Measurements from ENCODE around the gene HJV. TPM values are rescaled to one million over a fixed set of nuclear protein-coding genes. Genes with fewer than 3 reads are reported as not detected.

HJV gene
- total RNA-seq, 1 experiment from 2014 or later: not detected

DNA sequence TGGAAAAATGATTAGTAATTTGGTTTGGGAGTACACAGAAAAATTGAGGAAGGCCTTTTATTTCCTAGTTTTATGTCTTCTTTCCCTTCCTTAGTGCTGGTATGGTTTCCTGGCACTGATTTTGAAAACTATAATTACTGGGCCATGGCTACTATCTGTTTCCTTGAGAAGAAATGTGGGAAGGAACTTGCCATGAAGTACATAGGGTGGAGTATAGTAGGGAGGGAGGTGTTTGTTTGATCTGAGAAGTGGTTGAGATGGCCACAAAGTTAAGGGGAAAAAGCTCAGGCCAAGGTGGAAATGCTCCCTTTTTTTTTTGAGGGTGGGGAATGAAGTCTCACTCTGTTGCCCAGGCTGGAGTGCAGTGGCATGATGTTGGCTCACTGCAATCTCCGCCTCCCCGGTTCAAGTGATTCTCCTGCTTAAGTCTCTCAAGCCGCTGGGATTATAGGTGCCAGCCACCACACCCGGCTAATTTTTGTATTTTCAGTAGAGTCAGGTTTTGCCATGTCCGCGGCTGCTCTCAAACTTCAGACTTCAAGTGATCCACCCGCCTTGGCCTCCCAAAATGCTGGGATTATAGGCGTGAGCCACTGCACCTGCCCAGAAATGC lies 11.3 kb downstream of the HJV start:
- Histone ChIP-seq H3K27ac (ENCODE audit: low read length) (no peak overlapping the region), H3K4me1 (ENCODE audit: control insufficient read depth, insufficient read depth, low read length) (no peaks in the 10 kb centered on the region), H3K9me3 (ENCODE audit: control insufficient read depth, insufficient read depth, low read depth, low read length) (no peaks in the 10 kb centered on the region), H3K36me3 (ENCODE audit: control insufficient read depth, insufficient read depth, low read length) (no peaks in the 10 kb centered on the region), H3K4me3 (ENCODE audit: low read depth in 2 of 2, low read length in 2 of 2) (no peak overlapping the region), H3K27me3 (ENCODE audit: control insufficient read depth, insufficient read depth, low read length) (no peaks in the 10 kb centered on the region)
- ATAC-seq (no peak), DNase-seq (ENCODE audit: low read depth, low spot score) (no peak)
- intact Hi-C loops (cut with micrococcal nuclease; ENCODE audit: unreplicated experiment): loop anchor here (5.0 kb wide), 3 partner anchors 33 to 163 kb away; partner anchors contain the start of gene NUDT17
- in situ Hi-C loops (cut with HindIII; ENCODE audit: low pct_unique_long_range_greater_than_20kb, low sequenced_read_pairs): no loop called here
- ChIA-PET CTCF (interaction anchor here (0.5 to 1.5 kb wide), 2 partner anchors 33 to 165 kb away, joined by 3 to 7 read pairs; partner anchors contain the start of gene NUDT17), POLR2A (no interaction called here)
- TF ChIP-seq, protein P1, sequence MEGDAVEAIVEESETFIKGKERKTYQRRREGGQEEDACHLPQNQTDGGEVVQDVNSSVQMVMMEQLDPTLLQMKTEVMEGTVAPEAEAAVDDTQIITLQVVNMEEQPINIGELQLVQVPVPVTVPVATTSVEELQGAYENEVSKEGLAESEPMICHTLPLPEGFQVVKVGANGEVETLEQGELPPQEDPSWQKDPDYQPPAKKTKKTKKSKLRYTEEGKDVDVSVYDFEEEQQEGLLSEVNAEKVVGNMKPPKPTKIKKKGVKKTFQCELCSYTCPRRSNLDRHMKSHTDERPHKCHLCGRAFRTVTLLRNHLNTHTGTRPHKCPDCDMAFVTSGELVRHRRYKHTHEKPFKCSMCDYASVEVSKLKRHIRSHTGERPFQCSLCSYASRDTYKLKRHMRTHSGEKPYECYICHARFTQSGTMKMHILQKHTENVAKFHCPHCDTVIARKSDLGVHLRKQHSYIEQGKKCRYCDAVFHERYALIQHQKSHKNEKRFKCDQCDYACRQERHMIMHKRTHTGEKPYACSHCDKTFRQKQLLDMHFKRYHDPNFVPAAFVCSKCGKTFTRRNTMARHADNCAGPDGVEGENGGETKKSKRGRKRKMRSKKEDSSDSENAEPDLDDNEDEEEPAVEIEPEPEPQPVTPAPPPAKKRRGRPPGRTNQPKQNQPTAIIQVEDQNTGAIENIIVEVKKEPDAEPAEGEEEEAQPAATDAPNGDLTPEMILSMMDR (IDR thresholded peaks at IDR 0.05): no peak
- TF ChIP-seq, protein P2, sequence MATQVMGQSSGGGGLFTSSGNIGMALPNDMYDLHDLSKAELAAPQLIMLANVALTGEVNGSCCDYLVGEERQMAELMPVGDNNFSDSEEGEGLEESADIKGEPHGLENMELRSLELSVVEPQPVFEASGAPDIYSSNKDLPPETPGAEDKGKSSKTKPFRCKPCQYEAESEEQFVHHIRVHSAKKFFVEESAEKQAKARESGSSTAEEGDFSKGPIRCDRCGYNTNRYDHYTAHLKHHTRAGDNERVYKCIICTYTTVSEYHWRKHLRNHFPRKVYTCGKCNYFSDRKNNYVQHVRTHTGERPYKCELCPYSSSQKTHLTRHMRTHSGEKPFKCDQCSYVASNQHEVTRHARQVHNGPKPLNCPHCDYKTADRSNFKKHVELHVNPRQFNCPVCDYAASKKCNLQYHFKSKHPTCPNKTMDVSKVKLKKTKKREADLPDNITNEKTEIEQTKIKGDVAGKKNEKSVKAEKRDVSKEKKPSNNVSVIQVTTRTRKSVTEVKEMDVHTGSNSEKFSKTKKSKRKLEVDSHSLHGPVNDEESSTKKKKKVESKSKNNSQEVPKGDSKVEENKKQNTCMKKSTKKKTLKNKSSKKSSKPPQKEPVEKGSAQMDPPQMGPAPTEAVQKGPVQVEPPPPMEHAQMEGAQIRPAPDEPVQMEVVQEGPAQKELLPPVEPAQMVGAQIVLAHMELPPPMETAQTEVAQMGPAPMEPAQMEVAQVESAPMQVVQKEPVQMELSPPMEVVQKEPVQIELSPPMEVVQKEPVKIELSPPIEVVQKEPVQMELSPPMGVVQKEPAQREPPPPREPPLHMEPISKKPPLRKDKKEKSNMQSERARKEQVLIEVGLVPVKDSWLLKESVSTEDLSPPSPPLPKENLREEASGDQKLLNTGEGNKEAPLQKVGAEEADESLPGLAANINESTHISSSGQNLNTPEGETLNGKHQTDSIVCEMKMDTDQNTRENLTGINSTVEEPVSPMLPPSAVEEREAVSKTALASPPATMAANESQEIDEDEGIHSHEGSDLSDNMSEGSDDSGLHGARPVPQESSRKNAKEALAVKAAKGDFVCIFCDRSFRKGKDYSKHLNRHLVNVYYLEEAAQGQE (IDR thresholded peaks at IDR 0.05; ENCODE audit: insufficient read depth in 1 of 2, low read depth in 2 of 2, low read length in 1 of 2): no peak
- TF ChIP-seq TCF7L2 (IDR thresholded peaks at IDR 0.05; ENCODE audit: low read depth, low read length) (no peak), SIN3A (IDR thresholded peaks at IDR 0.05; ENCODE audit: borderline replicate concordance, insufficient read depth, low read depth, low read length) (no peak), POLR2AphosphoS5 (IDR thresholded peaks at IDR 0.05; ENCODE audit: low read depth, low read length) (no peak)
- no TSS peak for BruUV-seq (replicated peaks)

DNA sequence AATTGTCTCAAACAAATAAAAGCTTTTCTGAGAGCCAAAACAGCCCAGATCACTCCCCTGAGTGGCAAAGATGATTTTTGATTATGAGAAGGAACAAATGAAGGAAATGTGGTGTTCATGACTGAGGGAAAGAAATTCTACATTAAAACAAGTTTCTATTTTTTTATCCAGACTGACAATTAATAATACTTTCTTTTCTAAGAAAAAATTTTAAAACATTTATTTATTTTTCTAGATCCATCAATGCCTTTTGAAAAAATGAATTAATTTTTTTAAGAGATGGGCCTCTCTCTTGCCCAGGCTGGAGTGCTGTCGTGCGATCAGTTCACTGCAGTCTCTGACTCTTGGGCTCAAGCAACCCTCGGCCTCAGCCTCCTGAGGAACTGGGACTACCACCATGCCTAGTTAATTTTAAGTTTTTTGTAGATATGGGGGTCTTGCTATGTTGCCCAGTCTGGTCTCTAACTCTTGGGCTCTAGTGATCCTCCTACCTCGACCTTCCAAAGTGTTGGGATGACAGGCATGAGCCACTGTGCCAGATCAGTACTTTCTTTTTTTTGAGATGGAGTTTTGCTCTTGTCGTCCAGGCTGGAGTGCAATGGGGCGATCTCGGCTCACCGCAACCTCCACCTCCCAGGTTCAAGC lies 13.9 kb downstream of the HJV start:
- ChIA-PET CTCF (interaction anchor here (0.6 to 1.7 kb wide), 4 partner anchors 11 to 121 kb away, joined by 3 to 12 read pairs (median 6); partner anchors contain the start of gene TXNIP), POLR2A (interaction anchor here (0.6 kb wide), 1 partner anchor 14 kb away, joined by 3 read pairs; the partner anchor contains the start of gene HJV)
- Histone ChIP-seq H3K27me3 (ENCODE audit: control insufficient read depth, insufficient read depth, low read length) (no peaks in the 10 kb centered on the region), H3K4me1 (ENCODE audit: control insufficient read depth, insufficient read depth, low read length) (no peaks in the 10 kb centered on the region), H3K36me3 (ENCODE audit: control insufficient read depth, insufficient read depth, low read length) (no peaks in the 10 kb centered on the region), H3K9me3 (ENCODE audit: control insufficient read depth, insufficient read depth, low read depth, low read length) (no peaks in the 10 kb centered on the region), H3K27ac (ENCODE audit: low read length) (no peak overlapping the region), H3K4me3 (ENCODE audit: low read depth in 2 of 2, low read length in 2 of 2) (no peak overlapping the region)
- in situ Hi-C loops (cut with HindIII; ENCODE audit: low pct_unique_long_range_greater_than_20kb, low sequenced_read_pairs) (no loop called here), intact Hi-C loops (cut with micrococcal nuclease; ENCODE audit: unreplicated experiment) (no loop called here)
- no peak; the same call in 1 of the 2 replicates for ATAC-seq
- DNase-seq (ENCODE audit: low read depth, low spot score): no peak
- no TSS peak for BruUV-seq (replicated peaks)
- TF ChIP-seq, protein P2 (IDR thresholded peaks at IDR 0.05; ENCODE audit: insufficient read depth in 1 of 2, low read depth in 2 of 2, low read length in 1 of 2): no peak
- TF ChIP-seq, protein P1 (IDR thresholded peaks at IDR 0.05): peak; percentile 61; the same call in 1 of the 2 replicates

All from Panc1 (cell line).